OCI-LY7 (cell line): ENCODE measurements around the gene USP4. TPM values are rescaled to one million over a fixed set of nuclear protein-coding genes. Genes with fewer than 3 reads are reported as not detected.

ENCODE experiments used
- BruUV-seq: library from RNA; stranded (reverse); fragments of 400-500 nt; replicated peaks from 2 replicates; lab custom pipeline; 2021; lab: Mats Ljungman, UMichigan
- CTCF ChIA-PET: fragments of 300-600 bp; sonication (Branson Sonifier 250); formaldehyde crosslinking; loops from one replicate; lab custom pipeline; 2022; ENCODE audit warnings: antibody characterized with exemption; ENCODE audit not compliant: unreplicated experiment; lab: Charles Lee
- POLR2A ChIA-PET: fragments of 300-600 bp; sonication (Branson Sonifier 250); formaldehyde crosslinking; loops from one replicate; lab custom pipeline; 2022; ENCODE audit warnings: antibody characterized with exemption; lab: Charles Lee
- DNase-seq: peaks from one replicate; pipeline ENCODE4 v3.0.0-alpha.2; 2015; ENCODE audit warnings: low spot score
- H2AFZ ChIP-seq: fragments of 200-600 bp; sonication (generic), shearing (Covaris generic); 2 replicates; pipeline ENCODE4 v1.6.1; 2014; ENCODE audit warnings: mild to moderate bottlenecking, antibody characterized with exemption, low read length, moderate library complexity
- H3K27ac ChIP-seq: fragments of 200-600 bp; sonication (generic); 2 replicates; pipeline ENCODE4 v1.5.1; 2014; ENCODE audit warnings: mixed run types, low read depth, mild to moderate bottlenecking, moderate library complexity, low read length, inconsistent platforms; ENCODE audit not compliant: poor library complexity, severe bottlenecking
- H3K36me3 ChIP-seq: fragments of 200-600 bp; sonication (generic); 2 replicates; pipeline ENCODE4 v1.6.1; 2014; ENCODE audit warnings: mild to moderate bottlenecking, antibody characterized with exemption, low read length, moderate library complexity, mixed read lengths; ENCODE audit not compliant: insufficient read depth
- H3K4me1 ChIP-seq: fragments of 200-600 bp; sonication (generic); 2 replicates; pipeline ENCODE4 v1.5.1; 2014; ENCODE audit warnings: mild to moderate bottlenecking, low read length; ENCODE audit not compliant: insufficient read depth, poor library complexity, severe bottlenecking
- H3K4me2 ChIP-seq: fragments of 200-600 bp; sonication (generic); 2 replicates; pipeline ENCODE4 v1.6.1; 2014; ENCODE audit warnings: mild to moderate bottlenecking, low read length
- H3K4me3 ChIP-seq: fragments of 200-600 bp; sonication (generic); 2 replicates; pipeline ENCODE4 v1.5.1; 2014; ENCODE audit warnings: mild to moderate bottlenecking, low read depth, low read length; ENCODE audit not compliant: poor library complexity, severe bottlenecking
- H3K79me2 ChIP-seq: fragments of 200-600 bp; sonication (generic); 2 replicates; pipeline ENCODE4 v1.6.1; 2016; ENCODE audit warnings: low read depth, mild to moderate bottlenecking, low read length, moderate library complexity, mixed read lengths; ENCODE audit not compliant: insufficient read depth
- H3K9me2 ChIP-seq: fragments of 200-600 bp; sonication (generic); 2 replicates; pipeline ENCODE4 v1.6.1; 2016; ENCODE audit warnings: mild to moderate bottlenecking, low read length, mixed read lengths; ENCODE audit not compliant: insufficient read depth
- H3K9me3 ChIP-seq: fragments of 200-600 bp; sonication (generic); 2 replicates; pipeline ENCODE4 v1.6.1; 2014; ENCODE audit warnings: mild to moderate bottlenecking, mixed run types, low read length, mixed read lengths
- H4K20me1 ChIP-seq: fragments of 200-600 bp; sonication (generic); 2 replicates; pipeline ENCODE4 v1.6.1; 2014; ENCODE audit warnings: mild to moderate bottlenecking, antibody characterized with exemption, low read length, moderate library complexity, mixed read lengths; ENCODE audit not compliant: insufficient read depth
- CTCF ChIP-seq: fragments of 200-600 bp; sonication (generic); conservative IDR thresholded peaks from 2 replicates; pipeline ENCODE4 v1.5.1; 2014; ENCODE audit warnings: mild to moderate bottlenecking, antibody characterized with exemption, low read length, moderate library complexity, mixed read lengths
- EZH2phosphoT487 ChIP-seq: fragments of 200-600 bp; sonication (generic); IDR thresholded peaks from 2 replicates; pipeline ENCODE4 v1.6.1; 2018; ENCODE audit warnings: low read depth, borderline replicate concordance, mild to moderate bottlenecking, mixed run types, antibody characterized with exemption, low read length, moderate library complexity, mixed read lengths
- intact Hi-C: fragments of 100-400 bp; cut with micrococcal nuclease; formaldehyde crosslinking; loops from one replicate; pipeline ENCODE4 v1.10.0; 2022; ENCODE audit not compliant: unreplicated experiment
- total RNA-seq, 2 experiments: library from RNA; depleted of rRNA in 1 of 2; stranded (reverse); fragments of >200 nt in 1 of 2; shearing (Covaris generic) in 1 of 2; gene quantifications; 2 replicates each; pipeline ENCODE4 v1.2.3, GENCODE V29; 2014 to 2022

USP4 gene
- total RNA-seq, 2 experiments from 2014 or later, result 28.6 to 74.6 TPM

- POLR2A ChIA-PET, result no interaction called here
- TF ChIP-seq CTCF (no peak), EZH2phosphoT487 (no peak)
- no peak overlapping the region for H2AFZ ChIP-seq
These were observed 62.5 kb downstream of the USP4 start for GRCh38 chr3:49277383-49277775.

GRCh38 chr3:49276475-49277382 lies 63.1 kb downstream of the USP4 start, which contains the start of gene C3orf62:
Gene C3orf62, minus strand, starts transcription at chr3:49277232. Its CDS starts 360 bp downstream, at chr3:49276872.
- CTCF ChIA-PET, result no interaction called here
- intact Hi-C loops, result no loop called here
- no peak for TF ChIP-seq EZH2phosphoT487
- TF ChIP-seq CTCF, result no peak
- Histone ChIP-seq H3K4me3 (no peak within 1 kb of the TSS), H4K20me1 (no peaks in the 10 kb centered on the region), H3K9me3 (no peaks in the 10 kb centered on the region), H3K36me3 (peaks cover 61% of the 10 kb centered on the region), H3K4me2 (peak within 1 kb of the TSS; percentile 33; the same call in 1 of the 2 replicates), H3K4me1 (no peaks in the 10 kb centered on the region), H3K9me2 (no peaks in the 10 kb centered on the region), H3K27ac (no peak within 1 kb of the TSS), H3K79me2 (no peaks in the 10 kb centered on the region), H2AFZ (no peak within 1 kb of the TSS)
- no TSS peak for BruUV-seq
- POLR2A ChIA-PET, result no interaction called here
- no peak for DNase-seq

More at GRCh38 chr3:49277383-49277775, 62.5 kb downstream of the USP4 start:
- DNase-seq, result no peak
- intact Hi-C loops, result no loop called here
- no peak overlapping the region for H3K27ac ChIP-seq
- no peaks in the 10 kb centered on the region for H4K20me1 ChIP-seq
- H3K9me3 ChIP-seq, result no peaks in the 10 kb centered on the region
- CTCF ChIA-PET, result no interaction called here
- no peaks in the 10 kb centered on the region for H3K4me1 ChIP-seq
- no peaks in the 10 kb centered on the region for H3K79me2 ChIP-seq
- peak overlapping the region; percentile 33; the same call in 1 of the 2 replicates for H3K4me2 ChIP-seq
- H3K36me3 ChIP-seq, result peaks cover 67% of the 10 kb centered on the region
- H3K4me3 ChIP-seq, result no peak overlapping the region
- BruUV-seq, result no TSS peak
- no peaks in the 10 kb centered on the region for H3K9me2 ChIP-seq
